Central memory CD4-positive, alpha-beta T cell (primary cell): ENCODE data around the gene ANKRD17.
"Not testable (repeated sequence)": the region's sequence is repeated elsewhere in the genome, so short reads cannot be mapped to it uniquely, and the experiment has no call there.

Experiments
- DNase-seq: peaks from one replicate; pipeline ENCODE4 v3.0.0; 2022
- total RNA-seq, 3 experiments: gene quantifications; one replicate each; lab custom pipeline; 2026; lab: John Stamatoyannopoulos, UW

Gene ANKRD17
- total RNA-seq: 186 to 216 (median 214) reads per million in 3 experiments

- DNase-seq: peak; percentile 91
Observed at GRCh38 chr4:73258686-73259570, at the start of gene ANKRD17. Gene ANKRD17, minus strand, starts transcription at chr4:73258798. Its CDS starts 130 bp downstream, at chr4:73258668.

- DNase-seq: no peak
Observed at GRCh38 chr4:73308286-73308685, 49.7 kb upstream of the ANKRD17 start.

GRCh38 chr4:73303711-73304110 is 45.1 kb upstream of the ANKRD17 start:
- no peak for DNase-seq

GRCh38 chr4:73299548-73300280 is 41.1 kb upstream of the ANKRD17 start:
- DNase-seq: no peak

GRCh38 chr4:73292661-73293060 is 34.1 kb upstream of the ANKRD17 start:
- not testable (repeated sequence) for DNase-seq

- no peak for DNase-seq
Observed at GRCh38 chr4:73281982-73282381, 23.4 kb upstream of the ANKRD17 start.

- DNase-seq: no peak
Observed at GRCh38 chr4:73281396-73281795, 22.8 kb upstream of the ANKRD17 start.

GRCh38 chr4:73277201-73277600 is 18.6 kb upstream of the ANKRD17 start:
- no peak for DNase-seq

GRCh38 chr4:73275318-73275654 is 16.7 kb upstream of the ANKRD17 start:
- no peak for DNase-seq

- no peak for DNase-seq
Observed at GRCh38 chr4:73272816-73273215, 14.2 kb upstream of the ANKRD17 start.

GRCh38 chr4:73267050-73267449 is 8.5 kb upstream of the ANKRD17 start:
- no peak for DNase-seq

- DNase-seq: peak; percentile 42
Observed at GRCh38 chr4:73259571-73260090, 1.0 kb upstream of the ANKRD17 start.

- DNase-seq: no peak
Observed at GRCh38 chr4:73258436-73258685, 237 bp downstream of the ANKRD17 start.

- peak; percentile 4 for DNase-seq
Observed at GRCh38 chr4:73257651-73258435, 755 bp downstream of the ANKRD17 start.

GRCh38 chr4:73257234-73257633 is 1.4 kb downstream of the ANKRD17 start:
- peak; percentile 59 for DNase-seq

GRCh38 chr4:73255847-73256246 is 2.8 kb downstream of the ANKRD17 start:
- DNase-seq: not testable (repeated sequence)

- DNase-seq: no peak
Observed at GRCh38 chr4:73252001-73252400, 6.6 kb downstream of the ANKRD17 start.

- no peak for DNase-seq
Observed at GRCh38 chr4:73251384-73251783, 7.2 kb downstream of the ANKRD17 start.

- no peak for DNase-seq
Observed at GRCh38 chr4:73250642-73251041, 8.0 kb downstream of the ANKRD17 start.

- DNase-seq: no peak
Observed at GRCh38 chr4:73248821-73249220, 9.8 kb downstream of the ANKRD17 start.

GRCh38 chr4:73248416-73248815 is 10.2 kb downstream of the ANKRD17 start:
- DNase-seq: no peak

GRCh38 chr4:73247100-73247499 is 11.5 kb downstream of the ANKRD17 start:
- DNase-seq: no peak

- no peak for DNase-seq
Observed at GRCh38 chr4:73245955-73246354, 12.6 kb downstream of the ANKRD17 start.
